ENCODE measurements around the gene CYP26B1.

CYP26B1 gene

DNA sequence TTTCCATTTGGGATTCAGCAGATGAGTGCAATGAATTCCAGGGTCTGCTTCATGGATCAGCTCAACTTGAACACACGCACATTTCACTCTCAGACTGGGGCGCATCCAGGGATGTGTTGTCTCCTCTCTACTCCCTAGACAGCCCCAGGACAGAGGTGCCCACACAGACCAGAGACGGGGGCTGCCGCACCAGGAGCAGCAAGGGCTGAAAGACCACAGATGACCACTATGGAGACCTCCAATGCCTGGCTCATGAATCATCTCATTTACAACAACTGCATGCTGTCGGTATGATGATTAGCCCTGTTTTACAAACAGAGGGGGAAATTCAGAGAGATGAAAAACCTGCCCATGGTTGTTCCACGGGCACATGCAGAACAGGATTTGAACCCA is 63.1 kb downstream of the CYP26B1 start:
- WGBS, 2 experiments, result 91 to 94% methylated on average over 6 of the region's 6 CpGs
- no peak overlapping the region for H3K4me3 ChIP-seq (ENCODE audit: insufficient read depth, low read depth, low read length)
- no peaks in the 10 kb centered on the region for H3K4me1 ChIP-seq (ENCODE audit: control insufficient read depth, insufficient read depth, low read length)
- no peaks in the 10 kb centered on the region for H3K9me3 ChIP-seq (ENCODE audit: control insufficient read depth, low read length)
- H3K27me3 ChIP-seq (ENCODE audit: control insufficient read depth, insufficient read depth, low read length, poor library complexity, severe bottlenecking), result no peaks in the 10 kb centered on the region
- H3K27ac ChIP-seq (ENCODE audit: insufficient read depth, low read depth, low read length, poor library complexity, severe bottlenecking), result no peak overlapping the region
- H3K36me3 ChIP-seq (ENCODE audit: control insufficient read depth, insufficient read depth, low read length), result no peaks in the 10 kb centered on the region

GRCh38 chr2:72083751-72084583 is 63.7 kb downstream of the CYP26B1 start:
- H3K27ac ChIP-seq (ENCODE audit: insufficient read depth, low read depth, low read length, poor library complexity, severe bottlenecking), result no peak overlapping the region
- H3K36me3 ChIP-seq (ENCODE audit: control insufficient read depth, insufficient read depth, low read length), result no peaks in the 10 kb centered on the region
- H3K4me1 ChIP-seq (ENCODE audit: control insufficient read depth, insufficient read depth, low read length), result no peaks in the 10 kb centered on the region
- WGBS, 2 experiments, result 94 to 95% methylated on average over 24 of the region's 24 CpGs
- no peak overlapping the region for H3K4me3 ChIP-seq (ENCODE audit: insufficient read depth, low read depth, low read length)
- no peaks in the 10 kb centered on the region for H3K9me3 ChIP-seq (ENCODE audit: control insufficient read depth, low read length)
- no peaks in the 10 kb centered on the region for H3K27me3 ChIP-seq (ENCODE audit: control insufficient read depth, insufficient read depth, low read length, poor library complexity, severe bottlenecking)

- no peaks in the 10 kb centered on the region for H3K36me3 ChIP-seq (ENCODE audit: control insufficient read depth, insufficient read depth, low read length)
- H3K4me3 ChIP-seq (ENCODE audit: insufficient read depth, low read depth, low read length), result no peak overlapping the region
- H3K9me3 ChIP-seq (ENCODE audit: control insufficient read depth, low read length), result no peaks in the 10 kb centered on the region
- H3K4me1 ChIP-seq (ENCODE audit: control insufficient read depth, insufficient read depth, low read length), result no peaks in the 10 kb centered on the region
- 94% methylated on average over 17 of the region's 17 CpGs for WGBS, 2 experiments
- H3K27me3 ChIP-seq (ENCODE audit: control insufficient read depth, insufficient read depth, low read length, poor library complexity, severe bottlenecking), result no peaks in the 10 kb centered on the region
- no peak overlapping the region for H3K27ac ChIP-seq (ENCODE audit: insufficient read depth, low read depth, low read length, poor library complexity, severe bottlenecking)
Observed at GRCh38 chr2:72082887-72083286, 64.8 kb downstream of the CYP26B1 start.

DNA sequence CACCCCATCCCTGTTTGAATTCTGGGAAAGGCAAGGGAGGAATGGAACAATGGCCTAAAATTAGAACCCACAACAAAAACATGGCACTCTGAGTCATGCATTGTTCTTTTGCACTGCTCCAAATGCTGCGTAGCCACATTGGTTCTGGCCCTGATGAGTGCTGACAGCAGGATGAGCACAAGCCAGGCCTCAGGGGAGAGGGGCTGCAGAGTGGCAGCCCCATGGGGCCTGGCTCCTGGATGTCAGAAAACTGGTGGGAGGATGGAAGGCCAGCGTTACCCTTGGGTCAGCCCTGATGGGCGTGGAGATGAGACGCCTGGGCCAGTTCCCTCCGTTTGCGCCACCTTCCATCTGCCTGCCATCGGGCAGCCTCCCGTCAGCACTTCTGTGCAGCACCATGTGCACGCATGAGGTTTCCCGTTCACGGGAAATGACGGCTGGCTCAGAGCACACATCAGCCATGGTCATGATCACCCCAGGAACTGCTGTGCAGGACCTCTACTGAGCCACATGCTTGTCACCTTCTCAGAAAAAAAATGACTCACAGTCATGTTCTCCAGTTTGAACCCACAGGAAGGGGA is 65.6 kb downstream of the CYP26B1 start:
- no peaks in the 10 kb centered on the region for H3K4me1 ChIP-seq (ENCODE audit: control insufficient read depth, insufficient read depth, low read length)
- H3K4me3 ChIP-seq (ENCODE audit: insufficient read depth, low read depth, low read length), result no peak overlapping the region
- H3K27ac ChIP-seq (ENCODE audit: insufficient read depth, low read depth, low read length, poor library complexity, severe bottlenecking), result no peak overlapping the region
- H3K27me3 ChIP-seq (ENCODE audit: control insufficient read depth, insufficient read depth, low read length, poor library complexity, severe bottlenecking), result no peaks in the 10 kb centered on the region
- WGBS, 2 experiments, result 93 to 95% methylated on average over 12 of the region's 12 CpGs
- no peaks in the 10 kb centered on the region for H3K9me3 ChIP-seq (ENCODE audit: control insufficient read depth, low read length)
- no peaks in the 10 kb centered on the region for H3K36me3 ChIP-seq (ENCODE audit: control insufficient read depth, insufficient read depth, low read length)

- Histone ChIP-seq H3K36me3 (ENCODE audit: control insufficient read depth, insufficient read depth, low read length) (no peaks in the 10 kb centered on the region), H3K4me3 (ENCODE audit: insufficient read depth, low read depth, low read length) (no peak overlapping the region), H3K9me3 (ENCODE audit: control insufficient read depth, low read length) (no peaks in the 10 kb centered on the region), H3K27ac (ENCODE audit: insufficient read depth, low read depth, low read length, poor library complexity, severe bottlenecking) (no peak overlapping the region), H3K4me1 (ENCODE audit: control insufficient read depth, insufficient read depth, low read length) (no peaks in the 10 kb centered on the region), H3K27me3 (ENCODE audit: control insufficient read depth, insufficient read depth, low read length, poor library complexity, severe bottlenecking) (no peaks in the 10 kb centered on the region)
- 94 to 96% methylated on average over 8 of the region's 8 CpGs for WGBS, 2 experiments
Observed at GRCh38 chr2:72081451-72081850, 66.2 kb downstream of the CYP26B1 start.

- Histone ChIP-seq H3K36me3 (ENCODE audit: control insufficient read depth, insufficient read depth, low read length) (no peaks in the 10 kb centered on the region), H3K27me3 (ENCODE audit: control insufficient read depth, insufficient read depth, low read length, poor library complexity, severe bottlenecking) (no peaks in the 10 kb centered on the region), H3K4me1 (ENCODE audit: control insufficient read depth, insufficient read depth, low read length) (no peaks in the 10 kb centered on the region), H3K9me3 (ENCODE audit: control insufficient read depth, low read length) (no peaks in the 10 kb centered on the region), H3K27ac (ENCODE audit: insufficient read depth, low read depth, low read length, poor library complexity, severe bottlenecking) (no peak overlapping the region), H3K4me3 (ENCODE audit: insufficient read depth, low read depth, low read length) (no peak overlapping the region)
- 91% methylated on average over 3 of the region's 3 CpGs for WGBS, 2 experiments
Observed at GRCh38 chr2:72080286-72081145, 67.1 kb downstream of the CYP26B1 start.
